ENCODE results near the gene GPR152. TPM values are rescaled to one million over a fixed set of nuclear protein-coding genes. Genes with fewer than 3 reads are reported as not detected.

Gene GPR152

GRCh38 chr11:67401495-67402191, 50.9 kb downstream of the GPR152 start, which contains the start of gene PPP1CA:
Gene PPP1CA, minus strand, starts transcription at chr11:67401858. Its CDS starts 76 bp downstream, at chr11:67401782.
- peak within 1 kb of the TSS; percentile 75 for H3K4me3 ChIP-seq (replicated peaks; ENCODE audit: insufficient read depth, low read length)
- H3K27ac ChIP-seq (replicated peaks), result peak within 1 kb of the TSS; percentile 94
- DNase-seq (ENCODE audit: low read depth in 1 of 2, low spot score in 1 of 2), result peak; percentile 88 to 89
- TF ChIP-seq, protein P1, sequence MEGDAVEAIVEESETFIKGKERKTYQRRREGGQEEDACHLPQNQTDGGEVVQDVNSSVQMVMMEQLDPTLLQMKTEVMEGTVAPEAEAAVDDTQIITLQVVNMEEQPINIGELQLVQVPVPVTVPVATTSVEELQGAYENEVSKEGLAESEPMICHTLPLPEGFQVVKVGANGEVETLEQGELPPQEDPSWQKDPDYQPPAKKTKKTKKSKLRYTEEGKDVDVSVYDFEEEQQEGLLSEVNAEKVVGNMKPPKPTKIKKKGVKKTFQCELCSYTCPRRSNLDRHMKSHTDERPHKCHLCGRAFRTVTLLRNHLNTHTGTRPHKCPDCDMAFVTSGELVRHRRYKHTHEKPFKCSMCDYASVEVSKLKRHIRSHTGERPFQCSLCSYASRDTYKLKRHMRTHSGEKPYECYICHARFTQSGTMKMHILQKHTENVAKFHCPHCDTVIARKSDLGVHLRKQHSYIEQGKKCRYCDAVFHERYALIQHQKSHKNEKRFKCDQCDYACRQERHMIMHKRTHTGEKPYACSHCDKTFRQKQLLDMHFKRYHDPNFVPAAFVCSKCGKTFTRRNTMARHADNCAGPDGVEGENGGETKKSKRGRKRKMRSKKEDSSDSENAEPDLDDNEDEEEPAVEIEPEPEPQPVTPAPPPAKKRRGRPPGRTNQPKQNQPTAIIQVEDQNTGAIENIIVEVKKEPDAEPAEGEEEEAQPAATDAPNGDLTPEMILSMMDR (IDR thresholded peaks at IDR 0.05; ENCODE audit: insufficient read depth, low read length), result no peak
- no peak for TF ChIP-seq SPI1 (IDR thresholded peaks at IDR 0.05; ENCODE audit: borderline replicate concordance, low read depth)
- peak; percentile 18 for TF ChIP-seq REST (IDR thresholded peaks at IDR 0.05; ENCODE audit: insufficient replicate concordance, low read depth)
- TF ChIP-seq GABPA (IDR thresholded peaks at IDR 0.05; ENCODE audit: low read depth), result peak; percentile 57
- peak; percentile 73 for TF ChIP-seq POLR2AphosphoS5 (IDR thresholded peaks at IDR 0.05; ENCODE audit: low read depth)
- H3K27me3 ChIP-seq (ENCODE audit: insufficient read depth, poor library complexity, severe bottlenecking), result no peaks in the 10 kb centered on the region

Small RNAs within 50 kb of the gene (microRNA-seq; reads per million reads assigned to microRNA genes)
- not detected for gene MIR6752
